ENCODE data around the gene ZNF446.
"Not testable (repeated sequence)": the region's sequence is repeated elsewhere in the genome, so short reads cannot be mapped to it uniquely, and the experiment has no call there.

The ZNF446 gene

DNA sequence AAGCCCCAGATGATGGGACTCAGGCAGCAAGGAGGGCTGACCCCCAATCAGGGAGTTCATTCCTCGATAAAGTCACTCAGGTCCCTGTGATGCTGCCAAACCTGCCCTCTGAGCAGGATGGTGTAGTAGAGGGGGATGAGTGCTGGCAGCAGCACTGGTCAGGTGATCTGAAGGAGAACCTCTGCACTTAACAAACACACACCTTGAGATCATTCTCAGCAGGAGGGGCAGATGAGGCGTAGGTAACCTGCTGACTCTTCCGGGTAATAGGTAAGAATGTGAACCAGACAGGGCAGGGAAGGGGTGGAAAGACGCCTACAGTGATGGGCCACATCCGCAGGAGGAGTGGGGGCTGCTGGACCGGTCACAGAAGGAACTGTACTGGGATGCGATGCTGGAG is 3.2 kb downstream of the ZNF446 start:
- no peak for DNase-seq (ENCODE audit: low read depth)
- TF ChIP-seq, protein P1, sequence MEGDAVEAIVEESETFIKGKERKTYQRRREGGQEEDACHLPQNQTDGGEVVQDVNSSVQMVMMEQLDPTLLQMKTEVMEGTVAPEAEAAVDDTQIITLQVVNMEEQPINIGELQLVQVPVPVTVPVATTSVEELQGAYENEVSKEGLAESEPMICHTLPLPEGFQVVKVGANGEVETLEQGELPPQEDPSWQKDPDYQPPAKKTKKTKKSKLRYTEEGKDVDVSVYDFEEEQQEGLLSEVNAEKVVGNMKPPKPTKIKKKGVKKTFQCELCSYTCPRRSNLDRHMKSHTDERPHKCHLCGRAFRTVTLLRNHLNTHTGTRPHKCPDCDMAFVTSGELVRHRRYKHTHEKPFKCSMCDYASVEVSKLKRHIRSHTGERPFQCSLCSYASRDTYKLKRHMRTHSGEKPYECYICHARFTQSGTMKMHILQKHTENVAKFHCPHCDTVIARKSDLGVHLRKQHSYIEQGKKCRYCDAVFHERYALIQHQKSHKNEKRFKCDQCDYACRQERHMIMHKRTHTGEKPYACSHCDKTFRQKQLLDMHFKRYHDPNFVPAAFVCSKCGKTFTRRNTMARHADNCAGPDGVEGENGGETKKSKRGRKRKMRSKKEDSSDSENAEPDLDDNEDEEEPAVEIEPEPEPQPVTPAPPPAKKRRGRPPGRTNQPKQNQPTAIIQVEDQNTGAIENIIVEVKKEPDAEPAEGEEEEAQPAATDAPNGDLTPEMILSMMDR (IDR thresholded peaks at IDR 0.05; ENCODE audit: insufficient read depth, low read depth, low read length, missing control alignments), result no peak
- H3K4me3 ChIP-seq (ENCODE audit: low read length), result no peak overlapping the region

DNA sequence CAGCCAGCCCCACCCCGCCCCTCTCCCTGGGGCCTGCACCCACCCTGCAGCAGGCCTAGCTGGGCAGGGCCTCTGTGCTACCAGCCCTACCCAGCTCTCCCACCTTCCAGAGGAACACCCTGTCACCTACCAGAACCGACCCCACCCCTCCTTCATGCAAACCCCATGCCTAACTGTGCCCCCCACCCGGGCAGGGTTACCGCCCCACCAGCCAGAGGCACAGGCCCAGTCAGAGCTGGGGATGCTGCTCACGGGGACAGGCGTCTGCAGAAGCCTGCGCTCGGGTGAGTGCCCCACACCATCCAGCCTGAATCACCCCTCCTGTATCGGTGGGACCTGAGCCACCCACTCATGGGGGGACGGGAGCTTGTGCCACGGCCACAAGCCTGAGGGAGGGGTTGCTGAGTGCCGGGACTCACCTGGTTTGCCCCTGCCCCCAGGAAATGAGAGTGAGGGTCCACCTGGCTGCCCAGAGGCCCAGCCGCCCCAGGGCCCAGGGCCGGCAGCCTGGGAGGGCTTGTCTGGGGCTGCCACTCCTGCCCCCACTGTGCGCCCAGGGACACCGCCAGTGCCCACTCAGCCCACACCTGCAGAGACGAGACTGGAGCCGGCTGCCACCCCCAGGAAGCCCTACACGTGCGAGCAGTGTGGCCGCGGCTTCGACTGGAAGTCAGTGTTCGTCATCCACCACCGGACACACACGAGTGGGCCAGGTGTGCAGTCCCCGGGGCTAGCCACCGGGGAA is 3.8 kb downstream of the ZNF446 start:
- DNase-seq (ENCODE audit: low read depth), result no peak
- TF ChIP-seq, protein P1 (IDR thresholded peaks at IDR 0.05; ENCODE audit: insufficient read depth, low read depth, low read length, missing control alignments), result no peak
- no peak overlapping the region for H3K4me3 ChIP-seq (ENCODE audit: low read length)

DNA sequence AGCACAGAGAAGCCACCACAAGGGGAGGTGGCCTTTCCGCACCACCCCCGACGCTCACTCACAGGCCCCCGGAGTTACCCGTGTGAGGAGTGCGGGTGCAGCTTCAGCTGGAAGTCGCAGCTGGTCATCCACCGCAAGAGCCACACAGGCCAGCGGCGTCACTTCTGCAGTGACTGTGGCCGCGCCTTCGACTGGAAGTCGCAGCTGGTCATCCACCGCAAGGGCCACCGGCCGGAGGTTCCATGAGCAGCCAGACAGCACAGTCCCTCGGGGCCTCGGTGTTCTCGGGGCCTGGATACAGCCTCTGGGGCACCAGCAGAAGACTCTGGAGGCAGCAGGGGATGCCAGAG is 4.3 kb downstream of the ZNF446 start:
- no peak overlapping the region for H3K4me3 ChIP-seq (ENCODE audit: low read length)
- TF ChIP-seq, protein P1 (IDR thresholded peaks at IDR 0.05; ENCODE audit: insufficient read depth, low read depth, low read length, missing control alignments), result no peak

DNA sequence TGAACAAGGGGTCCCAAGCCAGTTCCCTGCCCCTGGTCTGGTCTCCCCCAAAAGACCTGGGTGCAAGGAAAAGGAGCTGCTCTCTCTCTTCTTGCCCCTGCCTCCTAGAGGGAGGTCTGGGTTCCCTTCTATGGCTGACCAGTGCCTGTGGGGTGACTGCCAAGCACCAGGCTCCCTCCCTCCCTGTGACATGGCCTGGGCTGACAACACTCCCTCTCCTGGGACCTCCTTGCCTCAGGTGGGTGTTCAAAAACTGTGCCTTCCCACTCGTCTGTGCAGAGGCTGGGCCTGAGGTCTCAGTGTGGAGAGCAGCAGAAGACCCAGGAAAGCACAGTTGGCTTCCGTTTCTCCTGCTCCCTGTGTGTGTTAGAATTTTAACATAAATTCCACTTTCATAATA is 4.7 kb downstream of the ZNF446 start:
- no peak overlapping the region for H3K4me3 ChIP-seq (ENCODE audit: low read length)
- TF ChIP-seq, protein P1 (IDR thresholded peaks at IDR 0.05; ENCODE audit: insufficient read depth, low read depth, low read length, missing control alignments), result no peak
- DNase-seq (ENCODE audit: low read depth), result no peak

More for the DNA sequence above, 4.3 kb downstream of the ZNF446 start:
- no peak for DNase-seq (ENCODE audit: low read depth)

DNA sequence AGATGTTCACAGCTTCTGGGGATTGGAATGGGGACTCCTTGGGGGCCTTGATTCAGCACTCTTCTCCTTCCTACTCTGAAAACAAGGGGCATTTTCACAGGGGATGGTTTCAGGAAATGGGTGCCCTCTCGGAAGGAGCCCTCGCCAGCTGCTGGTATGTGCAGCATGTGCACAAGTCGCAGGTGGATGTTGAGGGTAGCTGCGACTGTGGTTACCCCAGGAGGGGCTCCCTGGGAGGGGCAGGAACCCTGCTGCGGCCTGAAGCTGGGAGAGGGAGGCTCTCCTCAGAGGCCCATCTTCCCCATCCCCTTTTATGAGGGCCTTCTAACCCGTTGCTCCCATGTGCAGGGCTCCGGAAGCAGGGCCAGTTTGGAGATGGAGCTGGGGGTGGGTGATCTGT is 6.2 kb downstream of the ZNF446 start:
- H3K4me3 ChIP-seq (ENCODE audit: low read length), result no peak overlapping the region
- no peak for DNase-seq (ENCODE audit: low read depth)
- TF ChIP-seq, protein P1 (IDR thresholded peaks at IDR 0.05; ENCODE audit: insufficient read depth, low read depth, low read length, missing control alignments), result no peak

DNA sequence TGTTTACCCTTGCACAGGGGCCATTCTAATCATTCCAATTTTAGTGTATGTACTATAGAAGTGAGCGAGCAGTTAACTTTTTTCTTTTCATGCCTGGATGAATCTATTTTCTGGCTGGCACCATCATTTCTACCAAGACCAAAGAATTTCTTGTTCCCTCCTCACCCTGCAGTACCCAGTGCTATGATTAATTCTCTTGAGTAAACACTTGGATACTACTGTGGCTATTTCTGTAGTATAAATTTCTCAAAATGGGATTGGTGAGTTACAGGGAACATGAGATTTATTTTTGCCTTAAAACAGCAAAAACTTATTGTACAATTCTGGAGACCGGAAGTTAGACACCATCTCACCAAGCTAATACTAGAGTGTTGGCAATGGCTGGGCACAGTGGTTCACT is 7.6 kb downstream of the ZNF446 start:
- DNase-seq (ENCODE audit: low read depth), result no peak
- TF ChIP-seq, protein P1 (IDR thresholded peaks at IDR 0.05; ENCODE audit: insufficient read depth, low read depth, low read length, missing control alignments), result no peak
- H3K4me3 ChIP-seq (ENCODE audit: low read length), result no peak overlapping the region

DNA sequence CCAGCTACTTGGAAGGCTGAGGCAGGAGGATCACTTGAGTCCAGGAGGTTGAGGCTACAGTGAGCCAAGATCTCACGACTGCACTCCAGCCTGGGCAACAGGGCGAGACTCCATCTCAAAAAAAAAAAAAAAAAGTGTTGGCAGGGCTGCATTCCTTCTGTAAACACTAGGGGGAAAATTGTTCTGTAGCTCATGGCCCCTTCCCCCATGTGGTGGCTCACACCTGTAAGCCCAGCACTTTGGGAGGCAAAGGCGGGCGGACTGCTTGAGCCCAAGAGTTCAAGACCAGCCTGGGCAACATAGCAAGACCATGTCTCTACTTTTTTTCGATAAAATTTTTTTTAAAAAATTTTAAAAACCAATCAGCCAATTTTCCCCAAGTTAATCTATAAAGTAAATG is 8.2 kb downstream of the ZNF446 start:
- not testable (repeated sequence) for H3K4me3 ChIP-seq (ENCODE audit: low read length); DNase-seq (ENCODE audit: low read depth)

All from epithelial cell of esophagus (primary cell).